ENCODE data around the gene ZFPM1.

ZFPM1 gene

GRCh38 chr16:88418869-88419268, 34.2 kb upstream of the ZFPM1 start:
- DNase-seq = no peak

GRCh38 chr16:88419790-88420189, 33.3 kb upstream of the ZFPM1 start:
- no peak for DNase-seq

GRCh38 chr16:88420496-88420895, 32.6 kb upstream of the ZFPM1 start:
- no peak for DNase-seq

- DNase-seq = no peak
Measured at GRCh38 chr16:88421301-88421700, 31.8 kb upstream of the ZFPM1 start.

- DNase-seq = no peak
Measured at GRCh38 chr16:88421871-88422433, 31.1 kb upstream of the ZFPM1 start.

GRCh38 chr16:88422733-88423447, 30.2 kb upstream of the ZFPM1 start:
- DNase-seq = no peak

GRCh38 chr16:88423448-88423850, 29.6 kb upstream of the ZFPM1 start:
- DNase-seq = no peak

- DNase-seq = no peak
Measured at GRCh38 chr16:88424587-88425235, 28.4 kb upstream of the ZFPM1 start.

GRCh38 chr16:88426018-88426417, 27.1 kb upstream of the ZFPM1 start:
- no peak for DNase-seq

GRCh38 chr16:88427376-88427775, 25.7 kb upstream of the ZFPM1 start:
- DNase-seq = no peak

- DNase-seq = no peak
Measured at GRCh38 chr16:88428156-88428555, 24.9 kb upstream of the ZFPM1 start.

GRCh38 chr16:88428616-88429386, 24.3 kb upstream of the ZFPM1 start:
- no peak for DNase-seq

GRCh38 chr16:88429387-88430184, 23.5 kb upstream of the ZFPM1 start:
- no peak for DNase-seq

GRCh38 chr16:88430185-88430523, 22.9 kb upstream of the ZFPM1 start:
- DNase-seq = no peak

- DNase-seq = no peak
Measured at GRCh38 chr16:88430524-88431446, 22.3 kb upstream of the ZFPM1 start.

GRCh38 chr16:88431651-88432050, 21.4 kb upstream of the ZFPM1 start:
- DNase-seq = no peak

GRCh38 chr16:88432174-88432573, 20.9 kb upstream of the ZFPM1 start:
- no peak for DNase-seq

GRCh38 chr16:88432753-88433152, 20.3 kb upstream of the ZFPM1 start:
- no peak for DNase-seq

- no peak for DNase-seq
Measured at GRCh38 chr16:88433632-88434352, 19.3 kb upstream of the ZFPM1 start.

- no peak for DNase-seq
Measured at GRCh38 chr16:88434353-88434690, 18.8 kb upstream of the ZFPM1 start.

- DNase-seq = no peak
Measured at GRCh38 chr16:88434746-88435145, 18.3 kb upstream of the ZFPM1 start.
